MCF 10A (cell line): ENCODE measurements around the gene CDC25B. TPM values are rescaled to one million over a fixed set of nuclear protein-coding genes. Genes with fewer than 3 reads are reported as not detected.

Source experiments
- BruUV-seq: library from RNA; stranded (reverse); fragments of 400-500 nt; replicated peaks from 2 replicates; lab custom pipeline; 2021; lab: Mats Ljungman, UMichigan
- CTCF ChIA-PET: fragments of 300-600 bp; sonication (Branson Sonifier 250); formaldehyde crosslinking; extraction: SDS; loops from one replicate; lab custom pipeline; 2021; ENCODE audit warnings: antibody characterized with exemption, inconsistent platforms; lab: Yijun Ruan, JAX
- POLR2A ChIA-PET: fragments of 300-600, 350-650 bp; sonication (Branson Sonifier 250); formaldehyde crosslinking; extraction: SDS; loops from one replicate; lab custom pipeline; 2020; ENCODE audit warnings: antibody characterized with exemption, inconsistent platforms; lab: Yijun Ruan, JAX
- DNase-seq: peaks from one replicate; pipeline ENCODE4 v3.0.0-alpha.2; 2018; ENCODE audit not compliant: unreplicated experiment
- H3K27ac Mint-ChIP-seq: one replicate; pipeline ENCODE4 v1.8.0; 2022; ENCODE audit warnings: mild to moderate bottlenecking, low read depth, mixed read lengths; ENCODE audit not compliant: unreplicated experiment
- H3K27me3 Mint-ChIP-seq: one replicate; pipeline ENCODE4 v1.8.0; 2022; ENCODE audit warnings: mixed read lengths; ENCODE audit not compliant: insufficient read depth, unreplicated experiment
- H3K36me3 Mint-ChIP-seq: one replicate; pipeline ENCODE4 v1.8.0; 2022; ENCODE audit warnings: mild to moderate bottlenecking, moderate library complexity, mixed read lengths; ENCODE audit not compliant: insufficient read depth, unreplicated experiment
- H3K4me1 Mint-ChIP-seq: one replicate; pipeline ENCODE4 v1.8.0; 2022; ENCODE audit warnings: mixed read lengths; ENCODE audit not compliant: insufficient read depth, unreplicated experiment
- H3K4me3 Mint-ChIP-seq: one replicate; pipeline ENCODE4 v1.8.0; 2022; ENCODE audit warnings: mild to moderate bottlenecking, moderate library complexity, mixed read lengths; ENCODE audit not compliant: unreplicated experiment
- H3K9me3 Mint-ChIP-seq: one replicate; pipeline ENCODE4 v1.8.0; 2022; ENCODE audit warnings: mixed read lengths; ENCODE audit not compliant: unreplicated experiment
- CTCF ChIP-seq: fragments of 200-600 bp; IDR thresholded peaks from one replicate; pipeline ENCODE4 v1.8.0; 2022; ENCODE audit warnings: antibody characterized with exemption, mild to moderate bottlenecking; ENCODE audit not compliant: unreplicated experiment
- intact Hi-C: fragments of 100-400 bp; cut with micrococcal nuclease; formaldehyde crosslinking; loops from 2 replicates; pipeline ENCODE4 v1.14.1; 2022
- total RNA-seq: library from RNA; stranded (reverse); gene quantifications from 2 replicates; pipeline ENCODE4 v1.2.3, GENCODE V29; 2022

CDC25B gene
- total RNA-seq, 1 experiment from 2014 or later, result 134 TPM

- ChIA-PET POLR2A (interaction anchor here (1.2 to 5.2 kb wide), 3 partner anchors 15 to 109 kb away, joined by 3 to 61 read pairs (median 7); partner anchors contain the start of gene ADISSP), CTCF (interaction anchor here (0.6 to 12.0 kb wide), 4 partner anchors 15 to 71 kb away, joined by 3 to 231 read pairs (median 14); partner anchors contain the start of genes ADISSP and AP5S1)
- Mint-ChIP-seq H3K9me3 (no peaks in the 10 kb centered on the region), H3K27ac (peak overlapping the region; percentile 39), H3K27me3 (no peaks in the 10 kb centered on the region), H3K4me1 (peaks cover 44% of the 10 kb centered on the region), H3K4me3 (peak overlapping the region; percentile 31), H3K36me3 (peaks cover 21% of the 10 kb centered on the region)
- no peak for DNase-seq
- no peak for TF ChIP-seq CTCF
- intact Hi-C loops, result loop anchor here (10.0 kb wide), 1 partner anchor 291 kb away; no protein-coding TSS in a partner anchor
- no TSS peak for BruUV-seq
Observed at GRCh38 chr20:3783511-3784195, 12.5 kb upstream of the CDC25B start.

- no peak for TF ChIP-seq CTCF
- ChIA-PET CTCF (interaction anchor here (0.6 to 12.0 kb wide), 4 partner anchors 16 to 302 kb away, joined by 3 to 231 read pairs (median 13); partner anchors contain the start of genes ADISSP and AP5S1), POLR2A (interaction anchor here (1.3 to 5.2 kb wide), 4 partner anchors 11 to 110 kb away, joined by 3 to 61 read pairs (median 17); partner anchors contain the start of genes ADISSP and CDC25B)
- peaks cover 48% of the 10 kb centered on the region for H3K4me1 Mint-ChIP-seq
- intact Hi-C loops, result loop anchor here (10.0 kb wide), 1 partner anchor 290 kb away; no protein-coding TSS in a partner anchor
- no peaks in the 10 kb centered on the region for H3K27me3 Mint-ChIP-seq
- peaks cover 21% of the 10 kb centered on the region for H3K36me3 Mint-ChIP-seq
- peak overlapping the region; percentile 39 for H3K27ac Mint-ChIP-seq
- TSS peak; percentile 52 for BruUV-seq
- no peak for DNase-seq
- H3K4me3 Mint-ChIP-seq, result peak overlapping the region; percentile 76
- H3K9me3 Mint-ChIP-seq, result no peaks in the 10 kb centered on the region
Observed at GRCh38 chr20:3784216-3784853, 11.8 kb upstream of the CDC25B start.

GRCh38 chr20:3784863-3785239 is 11.3 kb upstream of the CDC25B start:
- BruUV-seq, result no TSS peak
- Mint-ChIP-seq H3K27ac (peak overlapping the region; percentile 42), H3K27me3 (no peaks in the 10 kb centered on the region), H3K4me3 (peak overlapping the region; percentile 76), H3K36me3 (peaks cover 21% of the 10 kb centered on the region), H3K4me1 (peaks cover 48% of the 10 kb centered on the region), H3K9me3 (no peaks in the 10 kb centered on the region)
- no peak for DNase-seq
- intact Hi-C loops, result loop anchor here (10.0 kb wide), 1 partner anchor 290 kb away; no protein-coding TSS in a partner anchor
- CTCF ChIA-PET, result interaction anchor here (0.5 to 12.0 kb wide), 5 partner anchors 15 to 301 kb away, joined by 3 to 231 read pairs (median 3); partner anchors contain the start of genes ADISSP and AP5S1
- POLR2A ChIA-PET, result interaction anchor here (1.3 to 5.2 kb wide), 6 partner anchors 11 to 111 kb away, joined by 3 to 61 read pairs (median 11); partner anchors contain the start of genes ADISSP and CDC25B
- no peak for TF ChIP-seq CTCF
